H1 (cell line): ENCODE data around the gene PPP1CB.

Source experiments
- EP300 ChIP-seq, 2 experiments: IDR thresholded peaks; 1 replicate in 1 of 2; 2 replicates in 1 of 2; pipeline ENCODE4 v1.6.1; 2011 to 2012; ENCODE audit warnings: low read depth in 2 of 2, low read length in 2 of 2, mild to moderate bottlenecking in 2 of 2, borderline replicate concordance in 1 of 2, inconsistent platforms in 1 of 2, moderate library complexity in 1 of 2
- YY1 ChIP-seq: IDR thresholded peaks from 2 replicates; pipeline ENCODE4 v1.6.1; 2011; ENCODE audit warnings: low read depth, mild to moderate bottlenecking, low read length
- TF ChIP-seq, protein P1 (sequence below), 3 experiments: IDR thresholded peaks; 1 replicate in 2 of 3; 2 replicates in 1 of 3; pipeline versions ENCODE4 v1.5.1 to v1.6.1; 2011; ENCODE audit warnings: low read length in 3 of 3, mild to moderate bottlenecking in 3 of 3, inconsistent platforms in 2 of 3, low read depth in 1 of 3, moderate library complexity in 1 of 3; ENCODE audit not compliant: insufficient read depth in 1 of 3; ENCODE audit errors: control extremely low read depth in 1 of 3

- no peak for TF ChIP-seq YY1
- TF ChIP-seq EP300 (IDR thresholded peaks at IDR 0.05; ENCODE audit: borderline replicate concordance in 1 of 2, low read depth in 2 of 2, low read length in 2 of 2) = no peak
- TF ChIP-seq, protein P1, sequence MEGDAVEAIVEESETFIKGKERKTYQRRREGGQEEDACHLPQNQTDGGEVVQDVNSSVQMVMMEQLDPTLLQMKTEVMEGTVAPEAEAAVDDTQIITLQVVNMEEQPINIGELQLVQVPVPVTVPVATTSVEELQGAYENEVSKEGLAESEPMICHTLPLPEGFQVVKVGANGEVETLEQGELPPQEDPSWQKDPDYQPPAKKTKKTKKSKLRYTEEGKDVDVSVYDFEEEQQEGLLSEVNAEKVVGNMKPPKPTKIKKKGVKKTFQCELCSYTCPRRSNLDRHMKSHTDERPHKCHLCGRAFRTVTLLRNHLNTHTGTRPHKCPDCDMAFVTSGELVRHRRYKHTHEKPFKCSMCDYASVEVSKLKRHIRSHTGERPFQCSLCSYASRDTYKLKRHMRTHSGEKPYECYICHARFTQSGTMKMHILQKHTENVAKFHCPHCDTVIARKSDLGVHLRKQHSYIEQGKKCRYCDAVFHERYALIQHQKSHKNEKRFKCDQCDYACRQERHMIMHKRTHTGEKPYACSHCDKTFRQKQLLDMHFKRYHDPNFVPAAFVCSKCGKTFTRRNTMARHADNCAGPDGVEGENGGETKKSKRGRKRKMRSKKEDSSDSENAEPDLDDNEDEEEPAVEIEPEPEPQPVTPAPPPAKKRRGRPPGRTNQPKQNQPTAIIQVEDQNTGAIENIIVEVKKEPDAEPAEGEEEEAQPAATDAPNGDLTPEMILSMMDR (IDR thresholded peaks at IDR 0.05; ENCODE audit: control extremely low read depth in 1 of 3, insufficient read depth in 1 of 3, low read depth in 1 of 3, low read length in 3 of 3) = no peak
These were observed 30.8 kb downstream of the PPP1CB start for GRCh38 chr2:28782423-28782822.
